ENCODE data around the gene ZDHHC11B.

DNA sequence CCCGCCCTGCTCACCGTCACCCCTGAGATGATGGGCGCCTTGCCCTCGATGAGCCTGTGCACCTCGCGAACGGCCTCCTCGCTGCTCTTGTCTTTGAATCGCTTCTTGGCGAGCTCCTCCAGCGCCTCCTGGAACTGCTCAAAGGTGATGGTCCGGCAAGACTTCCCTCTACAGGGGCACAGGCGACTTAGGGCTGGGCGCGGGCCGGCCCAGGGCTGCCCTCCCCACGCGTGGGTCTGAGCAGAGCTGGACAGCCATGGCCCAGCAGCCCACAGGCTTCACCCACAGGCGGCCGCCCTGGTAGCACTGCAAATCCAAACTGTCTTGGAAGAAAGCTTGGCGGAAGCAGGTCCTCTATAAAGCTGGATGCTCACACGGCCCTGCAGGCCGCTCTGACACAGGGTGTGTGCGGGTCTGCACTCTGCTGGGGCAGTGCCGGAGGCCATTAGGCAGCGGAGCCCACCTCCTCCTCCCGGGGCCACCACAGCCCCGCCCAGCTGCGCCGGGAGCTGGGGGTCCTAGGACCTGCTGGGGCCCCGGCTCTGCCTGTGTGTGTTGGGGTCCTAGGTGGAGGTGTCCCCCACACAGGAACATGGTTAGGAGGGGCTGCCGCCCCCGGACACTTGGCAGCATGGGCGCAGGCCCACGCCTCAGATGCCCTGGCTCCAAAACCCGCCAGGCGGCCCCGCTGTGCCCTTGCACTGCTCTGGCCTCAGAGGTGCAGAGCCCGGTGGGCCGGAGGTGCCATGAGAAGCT lies 118.4 kb downstream of the ZDHHC11B start:
- TF ChIP-seq, protein P1, sequence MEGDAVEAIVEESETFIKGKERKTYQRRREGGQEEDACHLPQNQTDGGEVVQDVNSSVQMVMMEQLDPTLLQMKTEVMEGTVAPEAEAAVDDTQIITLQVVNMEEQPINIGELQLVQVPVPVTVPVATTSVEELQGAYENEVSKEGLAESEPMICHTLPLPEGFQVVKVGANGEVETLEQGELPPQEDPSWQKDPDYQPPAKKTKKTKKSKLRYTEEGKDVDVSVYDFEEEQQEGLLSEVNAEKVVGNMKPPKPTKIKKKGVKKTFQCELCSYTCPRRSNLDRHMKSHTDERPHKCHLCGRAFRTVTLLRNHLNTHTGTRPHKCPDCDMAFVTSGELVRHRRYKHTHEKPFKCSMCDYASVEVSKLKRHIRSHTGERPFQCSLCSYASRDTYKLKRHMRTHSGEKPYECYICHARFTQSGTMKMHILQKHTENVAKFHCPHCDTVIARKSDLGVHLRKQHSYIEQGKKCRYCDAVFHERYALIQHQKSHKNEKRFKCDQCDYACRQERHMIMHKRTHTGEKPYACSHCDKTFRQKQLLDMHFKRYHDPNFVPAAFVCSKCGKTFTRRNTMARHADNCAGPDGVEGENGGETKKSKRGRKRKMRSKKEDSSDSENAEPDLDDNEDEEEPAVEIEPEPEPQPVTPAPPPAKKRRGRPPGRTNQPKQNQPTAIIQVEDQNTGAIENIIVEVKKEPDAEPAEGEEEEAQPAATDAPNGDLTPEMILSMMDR (IDR thresholded peaks at IDR 0.05) = no peak
- no peak for TF ChIP-seq EZH2 (IDR thresholded peaks at IDR 0.05; ENCODE audit: borderline replicate concordance, insufficient read depth, low read depth, low read length, poor library complexity, severe bottlenecking)
